Small intestine (tissue), 7 donors: ENCODE results near the gene CYP4F11. TPM values are rescaled to one million over a fixed set of nuclear protein-coding genes. Genes with fewer than 3 reads are reported as not detected.

ENCODE experiments used
- DNase-seq, 2 donors: peaks; one replicate each; pipeline versions ENCODE4 v3.0.0 to v3.0.0-alpha.2; 2013
- FAIRE-seq: peaks from 2 replicates; lab custom pipeline; 2012; peaks lifted over from hg19 to GRCh38; lab: Jason Lieb, UNC
- H3K27ac ChIP-seq, 3 donors: one replicate each; pipeline ENCODE4 v1.5.1; 2013; ENCODE audit warnings: low read length in 2 of 3, mild to moderate bottlenecking in 2 of 3, control low read depth in 1 of 3, inconsistent platforms in 1 of 3, low read depth in 1 of 3, moderate library complexity in 1 of 3
- H3K27me3 ChIP-seq, 3 donors: one replicate each; pipeline ENCODE4 v1.6.1; 2013; ENCODE audit warnings: low read length in 3 of 3, inconsistent platforms in 1 of 3; ENCODE audit not compliant: control insufficient read depth in 3 of 3, insufficient read depth in 3 of 3
- H3K36me3 ChIP-seq, 3 donors: one replicate each; pipeline ENCODE4 v1.6.1; 2013; ENCODE audit warnings: low read length in 3 of 3, inconsistent platforms in 1 of 3, low read depth in 1 of 3, mild to moderate bottlenecking in 1 of 3, moderate library complexity in 1 of 3; ENCODE audit not compliant: control insufficient read depth in 3 of 3, insufficient read depth in 2 of 3
- H3K4me1 ChIP-seq, 3 donors: one replicate each; pipeline ENCODE4 v1.6.1; 2013; ENCODE audit warnings: low read length in 2 of 3, inconsistent platforms in 1 of 3, low read depth in 1 of 3, mild to moderate bottlenecking in 1 of 3, moderate library complexity in 1 of 3; ENCODE audit not compliant: control insufficient read depth in 3 of 3, insufficient read depth in 2 of 3
- H3K4me3 ChIP-seq, 3 donors: one replicate each; pipeline ENCODE4 v1.5.1; 2013; ENCODE audit warnings: low read length in 3 of 3, control low read depth in 1 of 3, inconsistent platforms in 1 of 3, low read depth in 1 of 3, mild to moderate bottlenecking in 1 of 3, moderate library complexity in 1 of 3
- H3K9me3 ChIP-seq, 2 donors: one replicate each; pipeline ENCODE4 v1.6.1; 2013; ENCODE audit warnings: low read depth in 1 of 2, low read length in 1 of 2; ENCODE audit not compliant: control insufficient read depth in 2 of 2, insufficient read depth in 1 of 2
- WGBS, 3 donors: extraction: QIAGEN DNeasy Blood & Tissue Kit; methylation state at CpG; one replicate each; pipeline ENCODE4 v1.1.7; 2013; 5-methylcytosine and 5-hydroxymethylcytosine counted together
- polyA plus RNA-seq, 4 donors: library from polyadenylated mRNA; stranded (reverse) in 3 of 4; unstranded in 1 of 4; fragments of 200-250 nt in 3 of 4; fragments of 120-200 nt in 1 of 4; gene quantifications; one replicate each; pipeline versions ENCODE4 v1.2.1 to v1.2.3, GENCODE V29; 2013
- donor health status: healthy with polysubstance abuse.
- donor health status: control.
- donor health status: control.
- donor health status: Bipolar disorder and iron deficiency.
- donor health status: healthy.

CYP4F11 gene
- polyA plus RNA-seq, 4 donors: 0.33 to 14.5 (median 6.6) TPM

DNA sequence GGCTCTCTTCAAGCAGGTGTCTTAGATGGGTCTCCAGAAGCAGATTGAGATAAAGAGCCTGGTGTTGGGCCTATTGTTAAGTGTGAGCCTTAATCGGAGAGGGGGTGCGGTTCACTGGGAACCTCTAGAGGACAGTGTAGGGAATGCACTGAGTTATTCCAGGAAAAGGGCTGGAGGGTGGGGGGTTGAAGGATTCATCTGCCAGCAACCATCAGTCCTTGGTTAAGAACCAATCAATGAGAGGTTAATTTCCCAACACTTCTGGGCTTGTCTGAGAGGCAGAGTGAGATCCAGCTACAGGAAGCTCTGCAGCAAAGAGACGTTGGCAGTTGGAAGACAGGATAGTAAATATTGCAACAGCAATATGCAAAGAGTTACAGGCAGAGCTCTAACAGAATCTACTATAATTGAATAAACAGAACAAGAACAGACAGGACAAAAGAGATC, 65.2 kb downstream of the CYP4F11 start:
- H3K4me3 ChIP-seq: no peak overlapping the region
- no peaks in the 10 kb centered on the region for H3K36me3 ChIP-seq
- no peak overlapping the region for H3K27ac ChIP-seq
- WGBS, 3 donors: 0 to 4% (median 4%) methylated on average over 3 of the region's 3 CpGs
- H3K9me3 ChIP-seq: no peaks in the 10 kb centered on the region
- FAIRE-seq: no peak
- peak; percentile 47 to 58 for DNase-seq
- peaks cover 0 to 3% (median 0%) of the 10 kb centered on the region in 3 donors for H3K27me3 ChIP-seq
- H3K4me1 ChIP-seq: no peaks in the 10 kb centered on the region

DNA sequence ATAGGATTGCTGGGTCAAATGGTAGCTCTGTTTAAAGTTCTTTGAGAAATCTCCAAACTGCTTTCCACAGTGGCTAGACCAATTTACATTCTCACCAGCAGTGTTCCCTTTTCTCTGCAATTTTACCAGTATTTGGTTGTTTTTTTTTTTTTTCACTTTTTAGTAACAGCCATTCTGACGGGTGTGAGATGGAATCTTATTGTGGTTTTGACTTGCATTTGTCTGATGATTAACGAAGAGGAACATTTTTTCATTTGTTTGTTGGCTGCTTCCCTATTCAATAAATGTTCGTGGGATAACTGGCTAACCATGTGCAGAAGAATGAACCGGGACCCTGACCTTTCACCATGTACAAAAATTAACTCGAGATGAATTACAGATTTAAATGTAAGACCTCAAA, 67.7 kb downstream of the CYP4F11 start:
- no peaks in the 10 kb centered on the region for H3K9me3 ChIP-seq
- H3K27ac ChIP-seq: no peak overlapping the region
- H3K4me3 ChIP-seq: no peak overlapping the region
- DNase-seq: no peak
- H3K4me1 ChIP-seq: no peaks in the 10 kb centered on the region
- 29 to 51% (median 34%) methylated on average over 5 of the region's 5 CpGs for WGBS, 3 donors
- peaks cover 2 to 5% (median 3%) of the 10 kb centered on the region in 3 donors for H3K27me3 ChIP-seq
- no peaks in the 10 kb centered on the region for H3K36me3 ChIP-seq
- no peak for FAIRE-seq

DNA sequence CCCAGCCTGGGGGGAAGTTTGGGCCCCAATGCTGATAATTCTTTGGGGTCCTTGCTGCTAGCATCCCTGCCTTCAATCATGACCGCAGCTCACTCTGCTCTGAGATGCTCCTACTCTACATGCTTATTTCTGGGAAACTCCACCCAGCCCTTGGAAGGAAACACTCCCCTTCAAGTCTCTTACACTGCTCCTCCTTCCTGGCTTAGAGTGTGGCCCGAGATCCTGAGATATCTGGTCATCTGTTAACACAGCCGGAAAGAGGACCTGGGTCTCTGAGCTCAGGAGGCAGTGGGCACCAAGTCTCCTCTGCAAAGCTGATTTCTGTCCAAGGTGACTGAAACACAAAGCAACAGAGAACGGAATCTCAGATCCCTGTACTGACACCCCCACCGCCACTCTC, 69.5 kb downstream of the CYP4F11 start:
- FAIRE-seq: no peak
- no peak for DNase-seq
- H3K4me1 ChIP-seq: no peaks in the 10 kb centered on the region
- H3K27ac ChIP-seq: no peak overlapping the region
- 57 to 69% (median 64%) methylated on average over 5 of the region's 5 CpGs for WGBS, 3 donors
- no peak overlapping the region for H3K4me3 ChIP-seq
- peaks cover 2 to 5% (median 3%) of the 10 kb centered on the region in 3 donors for H3K27me3 ChIP-seq
- H3K9me3 ChIP-seq: no peaks in the 10 kb centered on the region
- no peaks in the 10 kb centered on the region for H3K36me3 ChIP-seq

DNA sequence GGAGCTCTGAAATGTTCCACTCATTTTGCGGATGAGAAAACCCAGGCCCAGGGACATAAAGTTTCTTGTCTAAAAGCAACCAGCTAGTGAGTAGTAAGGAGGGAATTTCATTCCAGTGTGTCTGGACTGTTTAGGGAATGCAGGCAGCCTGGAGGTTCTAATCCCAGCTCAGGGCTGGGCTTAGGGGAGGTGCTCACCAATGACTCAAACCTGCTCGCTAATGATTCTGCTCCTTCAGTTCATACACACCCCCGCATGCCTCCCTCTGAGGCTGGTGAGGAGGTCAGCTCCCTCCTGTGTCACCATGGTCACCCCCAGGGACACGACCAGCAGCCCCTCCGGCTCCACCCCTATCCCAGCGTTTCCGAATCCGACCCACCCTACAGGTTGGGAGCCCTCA, 71.1 kb downstream of the CYP4F11 start:
- Histone ChIP-seq H3K9me3 (no peaks in the 10 kb centered on the region), H3K27ac (no peak overlapping the region), H3K36me3 (no peaks in the 10 kb centered on the region), H3K4me1 (no peaks in the 10 kb centered on the region), H3K27me3 (peaks cover 2 to 5% (median 3%) of the 10 kb centered on the region in 3 donors), H3K4me3 (no peak overlapping the region)
- WGBS, 3 donors: 74 to 79% (median 74%) methylated on average over 8 of the region's 8 CpGs
- no peak for FAIRE-seq
- DNase-seq: no peak

DNA sequence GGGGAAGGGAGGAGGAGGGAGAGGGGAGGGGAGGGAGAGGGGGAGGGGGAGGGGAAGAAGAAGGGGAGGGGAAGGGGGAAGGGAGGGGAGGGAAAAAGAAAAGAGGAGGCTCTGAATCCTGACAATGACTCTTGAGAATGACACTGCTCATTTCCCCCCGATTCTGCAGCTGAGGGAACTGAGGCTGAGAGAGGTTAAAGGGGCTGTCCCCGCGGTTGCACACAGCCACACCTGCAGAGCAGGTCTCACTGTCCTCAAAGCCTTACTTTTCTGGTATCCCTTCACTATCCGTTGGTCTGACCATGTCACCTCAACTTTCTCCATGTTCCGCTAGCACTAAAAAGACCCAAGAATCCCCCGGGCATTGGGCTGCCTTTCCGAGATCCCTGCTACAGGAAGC, 71.9 kb downstream of the CYP4F11 start:
- H3K27me3 ChIP-seq: peaks cover 2 to 5% (median 3%) of the 10 kb centered on the region in 3 donors
- no peak overlapping the region for H3K4me3 ChIP-seq
- no peaks in the 10 kb centered on the region for H3K9me3 ChIP-seq
- no peaks in the 10 kb centered on the region for H3K36me3 ChIP-seq
- H3K27ac ChIP-seq: no peak overlapping the region
- DNase-seq: no peak
- FAIRE-seq: no peak
- no peaks in the 10 kb centered on the region for H3K4me1 ChIP-seq
- 45 to 57% (median 49%) methylated on average over 7 of the region's 7 CpGs for WGBS, 3 donors

Other genes with a start within 250 kb of the CYP4F11 start
- gene OR10H2, start 206.5 kb downstream of the CYP4F11 start, polyA plus RNA-seq: not detected
- not detected for gene OR10H3, start 196.5 kb downstream of the CYP4F11 start, polyA plus RNA-seq
- gene OR10H5, start 146.9 kb downstream of the CYP4F11 start, polyA plus RNA-seq: not detected
- not detected for gene OR10H1, start 118.9 kb downstream of the CYP4F11 start, polyA plus RNA-seq
- 100 to 1,000 TPM in 1 of 4 donors, 10 to 100 TPM in 1, 1 to 10 TPM in 2; 3.8 to 135 (median 26.3) TPM for gene CYP4F2, start 36.5 kb downstream of the CYP4F11 start, polyA plus RNA-seq
- gene OR10H4, start 14.5 kb upstream of the CYP4F11 start, polyA plus RNA-seq: not detected
- gene TPM4, start 142.0 kb upstream of the CYP4F11 start, polyA plus RNA-seq: 100 to 1,000 TPM; 135 to 238 (median 159) TPM
- 100 to 1,000 TPM in 1 of 4 donors, 10 to 100 TPM in 3; 58.0 to 107 (median 80.8) TPM for gene RAB8A, start 177.4 kb upstream of the CYP4F11 start, polyA plus RNA-seq
- gene HSH2D, start 209.2 kb upstream of the CYP4F11 start, polyA plus RNA-seq: 10 to 100 TPM; 14.8 to 31.3 (median 21.0) TPM
- gene CIB3, start 239.0 kb upstream of the CYP4F11 start, polyA plus RNA-seq: not detected